ENCODE measurements around the gene OR10A6.

DNA sequence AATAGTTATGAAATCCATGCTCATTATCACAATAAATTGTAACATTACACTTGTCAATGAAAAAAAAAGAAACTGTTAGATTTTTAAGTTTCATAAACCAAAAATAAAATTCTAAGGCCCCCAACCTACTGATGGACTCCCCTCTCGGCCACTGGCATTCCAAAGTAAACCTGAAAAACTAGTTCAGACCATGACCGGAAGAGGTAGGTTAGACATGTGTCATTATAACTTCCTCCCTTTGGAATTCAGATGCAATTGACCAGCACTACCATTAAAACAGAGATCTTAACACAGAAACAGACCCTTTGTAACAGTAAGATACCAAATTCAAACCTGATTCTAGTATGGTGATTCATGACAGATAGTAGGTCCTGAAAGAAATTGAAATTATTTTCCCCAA lies 12.9 kb downstream of the OR10A6 start:
- TF ChIP-seq, protein P1, sequence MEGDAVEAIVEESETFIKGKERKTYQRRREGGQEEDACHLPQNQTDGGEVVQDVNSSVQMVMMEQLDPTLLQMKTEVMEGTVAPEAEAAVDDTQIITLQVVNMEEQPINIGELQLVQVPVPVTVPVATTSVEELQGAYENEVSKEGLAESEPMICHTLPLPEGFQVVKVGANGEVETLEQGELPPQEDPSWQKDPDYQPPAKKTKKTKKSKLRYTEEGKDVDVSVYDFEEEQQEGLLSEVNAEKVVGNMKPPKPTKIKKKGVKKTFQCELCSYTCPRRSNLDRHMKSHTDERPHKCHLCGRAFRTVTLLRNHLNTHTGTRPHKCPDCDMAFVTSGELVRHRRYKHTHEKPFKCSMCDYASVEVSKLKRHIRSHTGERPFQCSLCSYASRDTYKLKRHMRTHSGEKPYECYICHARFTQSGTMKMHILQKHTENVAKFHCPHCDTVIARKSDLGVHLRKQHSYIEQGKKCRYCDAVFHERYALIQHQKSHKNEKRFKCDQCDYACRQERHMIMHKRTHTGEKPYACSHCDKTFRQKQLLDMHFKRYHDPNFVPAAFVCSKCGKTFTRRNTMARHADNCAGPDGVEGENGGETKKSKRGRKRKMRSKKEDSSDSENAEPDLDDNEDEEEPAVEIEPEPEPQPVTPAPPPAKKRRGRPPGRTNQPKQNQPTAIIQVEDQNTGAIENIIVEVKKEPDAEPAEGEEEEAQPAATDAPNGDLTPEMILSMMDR (IDR thresholded peaks at IDR 0.05) = no peak
- TF ChIP-seq POLR2AphosphoS5 (IDR thresholded peaks at IDR 0.05) = no peak
